GM12892 (cell line): Measurements from ENCODE around the gene DLG2.

Source experiments
- POLR2A ChIP-seq: IDR thresholded peaks from 2 replicates; pipeline ENCODE4 v1.6.1; 2011; ENCODE audit warnings: low read depth, low read length, control low read depth
- POLR2AphosphoS5 ChIP-seq: IDR thresholded peaks from 2 replicates; pipeline ENCODE4 v1.6.1; 2011; ENCODE audit warnings: low read depth, low read length, control low read depth
- TAF1 ChIP-seq: IDR thresholded peaks from 2 replicates; pipeline ENCODE4 v1.6.1; 2011; ENCODE audit warnings: low read depth, mild to moderate bottlenecking, control low read depth, low read length, borderline replicate concordance

GRCh38 chr11:84671325-84671999, 955.7 kb downstream of the DLG2 start:
- TF ChIP-seq POLR2A = no peak
- TF ChIP-seq POLR2AphosphoS5 = no peak
- TF ChIP-seq TAF1 = no peak
